Endothelial cell of umbilical vein (primary cell): ENCODE measurements around the gene CACNA1C. TPM values are rescaled to one million over a fixed set of nuclear protein-coding genes. Genes with fewer than 3 reads are reported as not detected.

ENCODE experiments used
- BruUV-seq: library from RNA; stranded (reverse); fragments of 400-500 nt; replicated peaks from 2 replicates; lab custom pipeline; 2021; lab: Mats Ljungman, UMichigan
- CTCF ChIA-PET: fragments of 300-600, 350-600 bp; sonication (Branson Sonifier 250); formaldehyde crosslinking; loops from one replicate; lab custom pipeline; 2021; ENCODE audit warnings: antibody characterized with exemption, inconsistent platforms; lab: Charles Lee
- POLR2A ChIA-PET: fragments of 300-600, 350-600 bp; sonication (Branson Sonifier 250); formaldehyde crosslinking; loops from one replicate; lab custom pipeline; 2021; ENCODE audit warnings: antibody characterized with exemption, inconsistent platforms; lab: Charles Lee
- DNase-seq: peaks from one replicate; pipeline ENCODE4 v3.0.0-alpha.2; 2011; ENCODE audit warnings: low read depth, low spot score
- FAIRE-seq: peaks from 2 replicates; lab custom pipeline; 2011; peaks lifted over from hg19 to GRCh38; lab: Jason Lieb, UNC
- H2AFZ ChIP-seq: 2 replicates; pipeline ENCODE4 v1.6.0; 2012; ENCODE audit warnings: low read depth, low read length, control low read depth, inconsistent platforms
- H3K27ac ChIP-seq: 2 replicates; pipeline ENCODE4 v1.5.1; 2011; ENCODE audit warnings: low read depth, mild to moderate bottlenecking, control low read depth, low read length, moderate library complexity; ENCODE audit not compliant: insufficient read depth
- H3K27me3 ChIP-seq, 2 experiments: 2 replicates each; pipeline versions ENCODE4 v1.6.0 to v1.6.1; 2011; ENCODE audit warnings: low read length in 2 of 2, mixed read lengths in 1 of 2; ENCODE audit not compliant: control insufficient read depth in 2 of 2, insufficient read depth in 2 of 2
- H3K36me3 ChIP-seq, 2 experiments: 2 replicates in 1 of 2; 3 replicates in 1 of 2; pipeline ENCODE4 v1.5.1; 2011; ENCODE audit warnings: low read length in 2 of 2, mild to moderate bottlenecking in 1 of 2, moderate library complexity in 1 of 2; ENCODE audit not compliant: control insufficient read depth in 2 of 2, insufficient read depth in 2 of 2; ENCODE audit errors: extremely low read depth in 1 of 2
- H3K4me1 ChIP-seq: 3 replicates; pipeline ENCODE4 v1.5.1; 2011; ENCODE audit warnings: mild to moderate bottlenecking, low read length; ENCODE audit not compliant: control insufficient read depth, insufficient read depth; ENCODE audit errors: extremely low read depth
- H3K4me2 ChIP-seq: 2 replicates; pipeline ENCODE4 v1.6.1; 2011; ENCODE audit warnings: low read length, control low read depth, mixed read lengths; ENCODE audit not compliant: insufficient read depth
- H3K4me3 ChIP-seq, 3 experiments: fragments of 200-600 bp in 1 of 3; sonication (generic), shearing (Covaris generic) in 1 of 3; replicated peaks in 1 of 3; 2 replicates each; pipeline ENCODE4 v1.5.1; 2011 to 2016; ENCODE audit warnings: control low read depth in 3 of 3, low read length in 3 of 3, mild to moderate bottlenecking in 2 of 3, inconsistent platforms in 1 of 3, low read depth in 1 of 3, moderate library complexity in 1 of 3; ENCODE audit not compliant: insufficient read depth in 1 of 3
- H3K79me2 ChIP-seq: 2 replicates; pipeline ENCODE4 v1.6.0; 2012; ENCODE audit warnings: low read length, inconsistent platforms; ENCODE audit not compliant: control insufficient read depth, insufficient read depth
- H3K9ac ChIP-seq: replicated peaks from 2 replicates; pipeline ENCODE3; 2011; ENCODE audit warnings: low read length, control low read depth; ENCODE audit not compliant: insufficient read depth; ENCODE audit errors: extremely low read depth
- H3K9me1 ChIP-seq: replicated peaks from 3 replicates; pipeline ENCODE4 v1.6.0; 2011; ENCODE audit warnings: mild to moderate bottlenecking, low read length; ENCODE audit not compliant: control insufficient read depth, insufficient read depth; ENCODE audit errors: extremely low read depth
- H3K9me3 ChIP-seq: replicated peaks from 2 replicates; pipeline ENCODE4 v1.5.1; 2012; ENCODE audit warnings: low read length, inconsistent platforms; ENCODE audit not compliant: control insufficient read depth, insufficient read depth
- H4K20me1 ChIP-seq: replicated peaks from 2 replicates; pipeline ENCODE3; 2011; ENCODE audit warnings: mild to moderate bottlenecking, low read length; ENCODE audit not compliant: control insufficient read depth, insufficient read depth; ENCODE audit errors: extremely low read depth
- CTCF ChIP-seq, 2 donors: IDR thresholded peaks; 1 replicate in 1 of 2; 2 replicates in 1 of 2; pipeline ENCODE4 v1.5.1; 2011; ENCODE audit warnings: low read length in 2 of 2, mild to moderate bottlenecking in 2 of 2, moderate library complexity in 2 of 2, control low read depth in 1 of 2, inconsistent platforms in 1 of 2, low read depth in 1 of 2; ENCODE audit not compliant: insufficient read depth in 1 of 2; ENCODE audit errors: extremely low read depth in 1 of 2
- EZH2 ChIP-seq: IDR thresholded peaks from 2 replicates; pipeline ENCODE4 v1.6.1; 2012; ENCODE audit warnings: borderline replicate concordance, low read depth, mild to moderate bottlenecking, moderate library complexity, low read length, inconsistent platforms; ENCODE audit not compliant: severe bottlenecking
- FOS ChIP-seq: IDR thresholded peaks from 2 replicates; pipeline ENCODE4 v1.6.1; 2011; ENCODE audit warnings: mild to moderate bottlenecking, low read length, moderate library complexity, borderline replicate concordance; ENCODE audit not compliant: insufficient read depth
- GATA2 ChIP-seq: IDR thresholded peaks from 2 replicates; pipeline ENCODE4 v1.7.0; 2011; ENCODE audit warnings: low read depth, mild to moderate bottlenecking, moderate library complexity, mixed read lengths, low read length; ENCODE audit not compliant: insufficient read length, insufficient read depth
- JUN ChIP-seq: IDR thresholded peaks from 2 replicates; pipeline ENCODE4 v1.6.1; 2011; ENCODE audit warnings: borderline replicate concordance, low read depth; ENCODE audit not compliant: insufficient read length, insufficient read depth
- MYC ChIP-seq: IDR thresholded peaks from one replicate; pipeline ENCODE4 v1.6.1; 2011; ENCODE audit warnings: mild to moderate bottlenecking, low read depth, low read length
- POLR2A ChIP-seq: IDR thresholded peaks from 2 replicates; pipeline ENCODE4 v1.6.1; 2012; ENCODE audit warnings: low read depth, mild to moderate bottlenecking, control low read depth, low read length
- POLR2AphosphoS5 ChIP-seq: IDR thresholded peaks from 2 replicates; pipeline ENCODE4 v1.6.1; 2012; ENCODE audit warnings: low read depth, mild to moderate bottlenecking, control low read depth, low read length, moderate library complexity; ENCODE audit not compliant: insufficient read depth
- dilution Hi-C: fragments of 300-500 bp; cut with MboI; formaldehyde crosslinking; loops from one replicate; pipeline ENCODE4 v1.15.0; 2019; ENCODE audit warnings: low sequenced_read_pairs; ENCODE audit not compliant: extremely low pct_ligation_motif_present
- intact Hi-C: fragments of 100-400 bp; cut with micrococcal nuclease; formaldehyde crosslinking; loops from one replicate; pipeline ENCODE4 v1.10.0; 2022
- polyA plus RNA-seq, 4 experiments: library from polyadenylated mRNA; depleted of rRNA in 3 of 4; stranded (reverse) in 3 of 4; unstranded in 1 of 4; fragments of >200 nt; gene quantifications; 2 replicates each; pipeline versions ENCODE4 v1.2.1 to v1.2.3, GENCODE V29; 2011 to 2012; ENCODE audit warnings: missing spikeins in 1 of 4
- total RNA-seq: library from RNA; stranded (reverse); gene quantifications from 2 replicates; pipeline ENCODE4 v1.2.3, GENCODE V29; 2021
- TF ChIP-seq, protein P1 (sequence below): IDR thresholded peaks from 2 replicates; pipeline ENCODE4 v1.6.1; 2011; ENCODE audit not compliant: insufficient read depth, insufficient read length

Gene CACNA1C
- total and polyA plus RNA-seq, 2 donors (not counting 3 experiments of a cell fraction or from before 2014, with no cell fraction given): not detected

DNA sequence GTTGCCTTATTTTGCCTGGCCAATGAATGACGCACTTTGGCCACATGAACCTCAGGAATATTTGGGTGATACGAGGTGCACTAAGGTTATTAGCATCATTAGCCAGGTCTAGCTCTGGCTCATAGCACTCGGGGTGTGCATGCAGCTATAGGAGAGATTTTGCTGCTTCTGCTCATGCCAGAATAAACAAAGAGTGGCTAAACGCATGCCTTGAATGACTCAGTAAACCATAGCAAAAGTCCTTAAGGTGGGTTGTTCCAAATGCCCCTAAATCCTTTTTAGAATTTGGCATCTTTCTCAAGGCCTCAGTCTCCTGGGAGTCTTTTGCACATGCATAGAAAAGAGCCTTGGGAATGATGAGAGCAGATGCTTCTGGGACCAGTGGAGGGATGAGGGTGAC, 398.2 kb downstream of the CACNA1C start:
- TF ChIP-seq, protein P1, sequence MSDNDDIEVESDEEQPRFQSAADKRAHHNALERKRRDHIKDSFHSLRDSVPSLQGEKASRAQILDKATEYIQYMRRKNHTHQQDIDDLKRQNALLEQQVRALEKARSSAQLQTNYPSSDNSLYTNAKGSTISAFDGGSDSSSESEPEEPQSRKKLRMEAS: no peak
- TF ChIP-seq MYC: no peak
- TF ChIP-seq POLR2AphosphoS5: no peak
- TF ChIP-seq JUN: no peak
- TF ChIP-seq POLR2A: no peak
- no peaks in the 10 kb centered on the region for H3K36me3 ChIP-seq
- H3K4me3 ChIP-seq: no peak overlapping the region
- POLR2A ChIA-PET: no interaction called here
- dilution Hi-C loops: no loop called here
- H3K4me1 ChIP-seq: no peaks in the 10 kb centered on the region
- DNase-seq (no peak), FAIRE-seq (no peak)
- no peak overlapping the region for H3K4me2 ChIP-seq
- no peak overlapping the region for H3K9ac ChIP-seq
- H3K79me2 ChIP-seq: no peaks in the 10 kb centered on the region
- no TSS peak for BruUV-seq
- CTCF ChIA-PET: no interaction called here
- H2AFZ ChIP-seq: no peak overlapping the region
- no peak overlapping the region for H3K27ac ChIP-seq
- H3K9me1 ChIP-seq: no peaks in the 10 kb centered on the region
- intact Hi-C loops: no loop called here
- H3K9me3 ChIP-seq: no peaks in the 10 kb centered on the region
- no peaks in the 10 kb centered on the region for H4K20me1 ChIP-seq
- H3K27me3 ChIP-seq: no peaks in the 10 kb centered on the region

DNA sequence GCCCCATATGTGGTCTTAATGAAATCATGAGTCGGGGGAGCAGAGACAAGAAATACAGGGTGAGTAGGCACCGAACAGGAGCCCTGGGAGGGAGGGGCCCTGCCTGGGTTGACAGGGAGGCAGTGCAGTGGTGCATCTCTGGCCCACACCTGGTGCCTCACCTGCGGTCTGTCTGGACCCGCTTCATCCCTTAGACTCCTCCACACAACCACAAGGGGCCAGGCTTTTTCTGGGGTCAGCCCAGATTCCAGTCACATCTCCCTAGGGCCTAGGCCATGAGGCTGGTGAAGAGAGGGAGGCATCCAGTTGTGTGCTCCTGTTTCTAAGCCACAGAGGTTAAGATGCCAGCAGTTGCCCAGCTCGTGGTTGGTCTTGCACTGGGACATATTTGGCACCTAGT, 398.7 kb downstream of the CACNA1C start:
- Histone ChIP-seq H4K20me1 (no peaks in the 10 kb centered on the region), H3K36me3 (no peaks in the 10 kb centered on the region), H3K9me3 (no peaks in the 10 kb centered on the region), H3K4me3 (no peak overlapping the region), H3K79me2 (no peaks in the 10 kb centered on the region), H2AFZ (no peak overlapping the region), H3K9ac (no peak overlapping the region), H3K27me3 (no peaks in the 10 kb centered on the region), H3K4me1 (no peaks in the 10 kb centered on the region), H3K4me2 (no peak overlapping the region), H3K27ac (no peak overlapping the region), H3K9me1 (no peaks in the 10 kb centered on the region)
- TF ChIP-seq EZH2: no peak
- no peak for TF ChIP-seq POLR2AphosphoS5
- TF ChIP-seq, protein P1: no peak
- no peak for TF ChIP-seq JUN
- TF ChIP-seq GATA2: no peak
- no peak for TF ChIP-seq CTCF (IDR thresholded peaks at IDR 0.05; ENCODE audit: extremely low read depth in 1 of 2, insufficient read depth in 1 of 2, low read depth in 1 of 2, low read length in 2 of 2)
- TF ChIP-seq MYC: no peak
- TF ChIP-seq POLR2A: no peak
- TF ChIP-seq FOS: no peak
- dilution Hi-C loops (no loop called here), intact Hi-C loops (no loop called here)
- CTCF ChIA-PET: no interaction called here
- POLR2A ChIA-PET: no interaction called here
- no peak for DNase-seq
- no TSS peak for BruUV-seq
- FAIRE-seq: no peak
